CD14-positive monocyte (primary cell): ENCODE data around the gene RBM19. TPM values are rescaled to one million over a fixed set of nuclear protein-coding genes. Genes with fewer than 3 reads are reported as not detected.

Experiments used
- DNase-seq, 3 donors: peaks; one replicate each; pipeline ENCODE4 v3.0.0-alpha.2; 2011 to 2022
- H2AFZ ChIP-seq: 2 replicates; pipeline ENCODE4 v1.6.0; 2012; ENCODE audit warnings: mild to moderate bottlenecking, low read depth, low read length, inconsistent platforms; ENCODE audit not compliant: insufficient read depth, poor library complexity, severe bottlenecking
- H3K27ac ChIP-seq, 2 donors: 1 replicate in 1 of 2; 2 replicates in 1 of 2; pipeline ENCODE4 v1.5.1; 2012 to 2013; ENCODE audit warnings: low read length in 2 of 2, control low read depth in 1 of 2, inconsistent platforms in 1 of 2, low read depth in 1 of 2, mild to moderate bottlenecking in 1 of 2
- H3K27me3 ChIP-seq, 2 donors: one replicate each; pipeline versions ENCODE4 v1.6.0 to v1.6.1; 2011 to 2013; ENCODE audit warnings: low read length in 2 of 2; ENCODE audit not compliant: control insufficient read depth in 2 of 2, insufficient read depth in 2 of 2
- H3K36me3 ChIP-seq, 2 donors: replicated peaks in 1 of 2; 1 replicate in 1 of 2; 2 replicates in 1 of 2; pipeline versions ENCODE4 v1.5.1 to v1.6.1; 2012 to 2013; ENCODE audit warnings: low read length in 2 of 2, control low read depth in 1 of 2, inconsistent platforms in 1 of 2, mild to moderate bottlenecking in 1 of 2; ENCODE audit not compliant: insufficient read depth in 2 of 2, control insufficient read depth in 1 of 2
- H3K4me1 ChIP-seq, 2 donors: 1 replicate in 1 of 2; 2 replicates in 1 of 2; pipeline versions ENCODE4 v1.5.1 to v1.6.1; 2012 to 2013; ENCODE audit warnings: low read length in 2 of 2, control low read depth in 1 of 2, inconsistent platforms in 1 of 2, mild to moderate bottlenecking in 1 of 2, moderate library complexity in 1 of 2; ENCODE audit not compliant: insufficient read depth in 2 of 2, control insufficient read depth in 1 of 2
- H3K4me2 ChIP-seq: replicated peaks from 2 replicates; pipeline ENCODE3; 2012; ENCODE audit warnings: low read length, moderate library complexity, mild to moderate bottlenecking; ENCODE audit not compliant: poor library complexity, severe bottlenecking; ENCODE audit errors: extremely low read depth
- H3K4me3 ChIP-seq, 3 experiments: fragments of 200-600 bp in 1 of 3; sonication (generic) in 1 of 3; replicated peaks in 1 of 3; 1 replicate in 2 of 3; 2 replicates in 1 of 3; pipeline ENCODE4 v1.5.1; 2011 to 2013; ENCODE audit warnings: low read length in 3 of 3, mild to moderate bottlenecking in 3 of 3, control low read depth in 2 of 3, low read depth in 2 of 3, inconsistent platforms in 1 of 3, moderate library complexity in 1 of 3
- H3K79me2 ChIP-seq: 2 replicates; pipeline ENCODE4 v1.6.0; 2012; ENCODE audit warnings: mild to moderate bottlenecking, control low read depth, inconsistent platforms, low read length, moderate library complexity; ENCODE audit not compliant: insufficient read depth
- H3K9ac ChIP-seq: 2 replicates; pipeline ENCODE4 v1.6.0; 2017; ENCODE audit warnings: low read length, mild to moderate bottlenecking; ENCODE audit not compliant: insufficient read depth, poor library complexity, severe bottlenecking
- H3K9me3 ChIP-seq, 2 donors: replicated peaks in 1 of 2; 1 replicate in 1 of 2; 2 replicates in 1 of 2; pipeline versions ENCODE4 v1.5.1 to v1.6.1; 2012 to 2013; ENCODE audit warnings: low read length in 2 of 2, control low read depth in 1 of 2; ENCODE audit not compliant: control insufficient read depth in 1 of 2, insufficient read depth in 1 of 2
- H4K20me1 ChIP-seq: 2 replicates; pipeline ENCODE4 v1.6.0; 2012; ENCODE audit warnings: mild to moderate bottlenecking, low read length, control low read depth, moderate library complexity; ENCODE audit not compliant: insufficient read depth
- H3K27ac Mint-ChIP-seq, 7 donors: one replicate each; pipeline ENCODE4 v1.8.0; 2020; ENCODE audit warnings: mild to moderate bottlenecking in 7 of 7, mixed read lengths in 7 of 7, moderate library complexity in 6 of 7, inconsistent platforms in 2 of 7
- H3K27me3 Mint-ChIP-seq, 3 donors: one replicate each; pipeline ENCODE4 v1.8.0; 2021 to 2022; ENCODE audit warnings: low read depth in 3 of 3, mild to moderate bottlenecking in 3 of 3, mixed read lengths in 3 of 3, moderate library complexity in 3 of 3, inconsistent platforms in 1 of 3
- H3K36me3 Mint-ChIP-seq, 2 donors: one replicate each; pipeline ENCODE4 v1.8.0; 2020; ENCODE audit warnings: mixed read lengths in 2 of 2, inconsistent platforms in 1 of 2, mild to moderate bottlenecking in 1 of 2
- H3K4me1 Mint-ChIP-seq: one replicate; pipeline ENCODE4 v1.8.0; 2020; ENCODE audit warnings: mild to moderate bottlenecking, mixed read lengths
- H3K4me3 Mint-ChIP-seq, 2 donors: one replicate each; pipeline ENCODE4 v1.8.0; 2020; ENCODE audit warnings: mild to moderate bottlenecking in 2 of 2, mixed read lengths in 2 of 2, moderate library complexity in 1 of 2
- H3K9me3 Mint-ChIP-seq, 7 donors: one replicate each; pipeline ENCODE4 v1.8.0; 2020 to 2022; ENCODE audit warnings: mixed read lengths in 7 of 7, mild to moderate bottlenecking in 6 of 7, moderate library complexity in 6 of 7, inconsistent platforms in 2 of 7
- WGBS: methylation state at CpG from one replicate; pipeline ENCODE4 v1.1.5; 2013; ENCODE audit warnings: missing lambda C conversion rate; ENCODE audit not compliant: insufficient coverage; 5-methylcytosine and 5-hydroxymethylcytosine counted together
- intact Hi-C, 2 donors: fragments of 100-400 bp; cut with micrococcal nuclease; formaldehyde crosslinking; loops; one replicate each; pipeline versions ENCODE4 v1.15.0 to v1.15.1; 2023
- polyA plus RNA-seq, 3 donors: library from polyadenylated mRNA; depleted of rRNA in 1 of 3; unstranded in 2 of 3; stranded (reverse) in 1 of 3; fragments of 300-500 nt in 2 of 3; fragments of >200 nt in 1 of 3; fragmentation: Illumina TruSeq in 2 of 3; gene quantifications; 1 replicate in 2 of 3; 2 replicates in 1 of 3; pipeline ENCODE4 v1.2.3, GENCODE V29; 2012 to 2021
- TF ChIP-seq, protein P1 (sequence below): fragments of 200-600 bp; IDR thresholded peaks from one replicate; pipeline ENCODE4 v1.8.0; 2022; ENCODE audit warnings: antibody characterized with exemption, mild to moderate bottlenecking

Gene RBM19
- polyA plus RNA-seq, 3 donors, result 2.1 to 30.4 (median 2.2) TPM

DNA sequence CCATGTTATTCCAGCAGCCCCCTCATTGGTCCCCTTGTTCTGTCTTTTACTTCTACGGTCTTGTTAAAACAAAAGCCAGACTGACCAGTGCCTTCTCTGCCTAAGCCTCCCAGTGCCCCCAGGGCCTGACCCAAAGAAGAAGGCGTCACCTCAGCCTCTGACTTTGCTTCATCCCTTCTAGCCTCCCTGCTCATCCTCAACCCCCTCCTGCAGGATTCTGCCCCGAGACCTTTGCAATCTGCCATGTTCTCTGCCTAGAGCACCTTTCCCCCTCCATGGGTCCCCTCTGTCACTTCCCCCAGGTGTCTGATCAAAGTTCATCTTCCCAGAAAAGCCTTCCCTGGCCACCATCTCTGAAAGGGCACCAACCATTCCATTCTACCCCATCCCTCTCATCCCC is 7.9 kb upstream of the RBM19 start:
- H3K9ac ChIP-seq, result no peak overlapping the region
- Mint-ChIP-seq H3K4me3 (peak overlapping the region in 1 of 2 donors; percentile 24), H3K4me1 (peaks cover 6% of the 10 kb centered on the region), H3K27me3 (peaks cover 18 to 34% (median 29%) of the 10 kb centered on the region in 3 donors), H3K36me3 (no peaks in the 10 kb centered on the region), H3K27ac (no peak overlapping the region), H3K9me3 (peaks cover 0 to 3% (median 0%) of the 10 kb centered on the region in 7 donors)
- DNase-seq, result no peak
- H2AFZ ChIP-seq, result no peak overlapping the region
- no peak overlapping the region for H3K4me3 ChIP-seq
- no peaks in the 10 kb centered on the region for H4K20me1 ChIP-seq
- WGBS, result 79% methylated on average over 2 of the region's 3 CpGs
- no peaks in the 10 kb centered on the region for H3K4me1 ChIP-seq
- peaks cover 5 to 12% of the 10 kb centered on the region in 2 donors for H3K27me3 ChIP-seq
- H3K27ac ChIP-seq, result no peak overlapping the region
- no peaks in the 10 kb centered on the region for H3K79me2 ChIP-seq
- no peaks in the 10 kb centered on the region for H3K36me3 ChIP-seq
- no peaks in the 10 kb centered on the region for H3K9me3 ChIP-seq
- TF ChIP-seq, protein P1, sequence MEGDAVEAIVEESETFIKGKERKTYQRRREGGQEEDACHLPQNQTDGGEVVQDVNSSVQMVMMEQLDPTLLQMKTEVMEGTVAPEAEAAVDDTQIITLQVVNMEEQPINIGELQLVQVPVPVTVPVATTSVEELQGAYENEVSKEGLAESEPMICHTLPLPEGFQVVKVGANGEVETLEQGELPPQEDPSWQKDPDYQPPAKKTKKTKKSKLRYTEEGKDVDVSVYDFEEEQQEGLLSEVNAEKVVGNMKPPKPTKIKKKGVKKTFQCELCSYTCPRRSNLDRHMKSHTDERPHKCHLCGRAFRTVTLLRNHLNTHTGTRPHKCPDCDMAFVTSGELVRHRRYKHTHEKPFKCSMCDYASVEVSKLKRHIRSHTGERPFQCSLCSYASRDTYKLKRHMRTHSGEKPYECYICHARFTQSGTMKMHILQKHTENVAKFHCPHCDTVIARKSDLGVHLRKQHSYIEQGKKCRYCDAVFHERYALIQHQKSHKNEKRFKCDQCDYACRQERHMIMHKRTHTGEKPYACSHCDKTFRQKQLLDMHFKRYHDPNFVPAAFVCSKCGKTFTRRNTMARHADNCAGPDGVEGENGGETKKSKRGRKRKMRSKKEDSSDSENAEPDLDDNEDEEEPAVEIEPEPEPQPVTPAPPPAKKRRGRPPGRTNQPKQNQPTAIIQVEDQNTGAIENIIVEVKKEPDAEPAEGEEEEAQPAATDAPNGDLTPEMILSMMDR, result no peak
- H3K4me2 ChIP-seq, result no peak overlapping the region
- intact Hi-C loops, result no loop called here

DNA sequence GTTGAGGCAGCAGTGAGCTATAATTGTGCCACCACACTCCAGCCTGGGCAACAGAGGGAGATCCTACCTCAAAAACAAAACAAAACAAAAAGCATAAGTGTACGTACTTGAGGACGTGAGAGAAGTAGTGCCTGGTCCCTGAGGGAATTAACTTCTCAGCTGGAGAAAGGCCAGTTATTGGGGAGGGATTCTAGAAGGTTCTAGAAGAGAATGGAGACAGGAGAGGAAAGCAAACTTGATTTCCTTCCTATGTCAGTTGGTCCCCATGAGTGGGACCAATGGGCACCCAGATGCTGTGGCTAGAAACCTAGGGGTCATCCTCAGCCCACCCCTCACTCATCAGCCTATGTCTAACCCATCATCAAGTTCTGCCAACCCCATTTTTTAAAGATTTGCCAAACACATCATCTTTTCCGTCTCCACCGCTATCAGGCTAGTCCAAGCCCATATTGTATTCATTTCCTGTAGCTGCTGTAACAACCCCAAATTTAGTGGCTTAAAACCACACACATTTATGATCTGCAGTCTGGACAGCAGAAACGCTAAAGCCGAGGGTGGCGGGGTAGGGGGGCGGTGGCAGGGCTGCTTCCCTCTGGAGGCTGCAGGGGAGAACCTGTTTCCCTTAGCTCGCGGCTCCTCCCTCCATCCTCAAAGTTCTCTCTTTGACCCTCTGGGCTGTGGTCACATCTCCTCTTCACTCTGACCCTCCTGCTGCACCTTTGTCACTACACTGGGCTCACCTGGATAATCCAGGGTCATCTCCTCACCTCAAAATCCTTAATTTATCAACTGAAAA is 7.2 kb upstream of the RBM19 start:
- Mint-ChIP-seq H3K27ac (no peak overlapping the region), H3K9me3 (peaks cover 0 to 3% (median 0%) of the 10 kb centered on the region in 7 donors), H3K27me3 (peaks cover 18 to 34% (median 31%) of the 10 kb centered on the region in 3 donors), H3K4me3 (peak overlapping the region in 1 of 2 donors; percentile 43), H3K36me3 (no peaks in the 10 kb centered on the region), H3K4me1 (peaks cover 6% of the 10 kb centered on the region)
- no peak overlapping the region for H3K27ac ChIP-seq
- no peaks in the 10 kb centered on the region for H4K20me1 ChIP-seq
- H2AFZ ChIP-seq, result no peak overlapping the region
- WGBS, result 3% methylated on average over 5 of the region's 10 CpGs
- no peak for DNase-seq
- H3K36me3 ChIP-seq, result no peaks in the 10 kb centered on the region
- peaks cover 5 to 12% of the 10 kb centered on the region in 2 donors for H3K27me3 ChIP-seq
- no peaks in the 10 kb centered on the region for H3K4me1 ChIP-seq
- intact Hi-C loops, result no loop called here
- H3K4me3 ChIP-seq, result no peak overlapping the region
- H3K79me2 ChIP-seq, result no peaks in the 10 kb centered on the region
- no peak overlapping the region for H3K9ac ChIP-seq
- TF ChIP-seq, protein P1, result no peak
- no peak overlapping the region for H3K4me2 ChIP-seq
- H3K9me3 ChIP-seq, result no peaks in the 10 kb centered on the region
